GM12878 (cell line): ENCODE measurements around the gene CFAP61. TPM values are rescaled to one million over a fixed set of nuclear protein-coding genes. Genes with fewer than 3 reads are reported as not detected.

Experiments used
- CBX3 ChIP-seq: fragments of 200-600 bp; sonication (generic); IDR thresholded peaks from 2 replicates; pipeline ENCODE4 v1.6.1; 2016; ENCODE audit warnings: low read depth, borderline replicate concordance
- ETV6 ChIP-seq, 2 experiments: fragments of 450-650 bp in 1 of 2; IDR thresholded peaks in 1 of 2; conservative IDR thresholded peaks in 1 of 2; 2 replicates each; pipeline ENCODE4 v1.6.1; 2014; ENCODE audit warnings: antibody characterized with exemption in 1 of 2, borderline replicate concordance in 1 of 2, low read depth in 1 of 2, mild to moderate bottlenecking in 1 of 2, moderate library complexity in 1 of 2
- FOXK2 ChIP-seq: fragments of 450-650 bp; IDR thresholded peaks from 2 replicates; pipeline ENCODE4 v1.6.1; 2017; ENCODE audit warnings: mild to moderate bottlenecking, moderate library complexity
- HCFC1 ChIP-seq: fragments of 150-350 bp; IDR thresholded peaks from 2 replicates; pipeline ENCODE4 v1.6.1; 2014; ENCODE audit warnings: low read length
- MEF2A ChIP-seq: IDR thresholded peaks from 2 replicates; pipeline ENCODE4 v1.6.1; 2011; ENCODE audit warnings: low read depth, mild to moderate bottlenecking, low read length, moderate library complexity; ENCODE audit not compliant: insufficient read depth
- NR2F1 ChIP-seq: fragments of 450-650 bp; conservative IDR thresholded peaks from 2 replicates; pipeline ENCODE4 v1.6.1; 2017; ENCODE audit warnings: mild to moderate bottlenecking
- PAX8 ChIP-seq: fragments of 450-650 bp; IDR thresholded peaks from 2 replicates; pipeline ENCODE4 v1.6.1; 2017; ENCODE audit warnings: mild to moderate bottlenecking, moderate library complexity
- POLR2AphosphoS5 ChIP-seq: IDR thresholded peaks from 2 replicates; pipeline ENCODE4 v1.6.1; 2011; ENCODE audit warnings: mild to moderate bottlenecking, low read length, inconsistent platforms
- TARDBP ChIP-seq: IDR thresholded peaks from 2 replicates; pipeline ENCODE4 v1.6.1; 2016; ENCODE audit warnings: borderline replicate concordance
- YY1 ChIP-seq: IDR thresholded peaks from 2 replicates; pipeline ENCODE4 v1.6.1; 2011; ENCODE audit warnings: low read depth, mild to moderate bottlenecking, low read length
- ZNF274 ChIP-seq: IDR thresholded peaks from one replicate; pipeline ENCODE4 v1.8.0; 2011; ENCODE audit not compliant: insufficient read length, insufficient read depth
- ZNF622 ChIP-seq: fragments of 450-650 bp; IDR thresholded peaks from 2 replicates; pipeline ENCODE4 v1.6.1; 2017; ENCODE audit warnings: mild to moderate bottlenecking, inconsistent platforms
- polyA plus RNA-seq, 11 experiments: library from polyadenylated mRNA; depleted of rRNA in 4 of 11; unstranded in 6 of 11; stranded (reverse) in 5 of 11; fragments of >200 nt; fragmentation: Nextera tagmentation in 4 of 11; fragmentation: Illumina TruSeq in 1 of 11; extraction: Ambion mirVana in 4 of 11; extraction: Trizol in 1 of 11; gene quantifications; 1 replicate in 1 of 11; 2 replicates in 10 of 11; pipeline versions ENCODE4 v1.2.1 to v1.2.3, GENCODE V29; 2011 to 2016; ENCODE audit warnings: inconsistent platforms in 2 of 11, missing spikeins in 2 of 11, low read depth in 1 of 11
- total RNA-seq, 4 experiments: library from RNA; depleted of rRNA in 3 of 4; stranded (reverse); fragments of >200 nt in 3 of 4; fragmentation: Illumina TruSeq in 1 of 4; extraction: Trizol in 1 of 4; gene quantifications; 2 replicates each; pipeline versions ENCODE4 v1.2.1 to v1.2.3, GENCODE V29; 2013 to 2021
- TF ChIP-seq, protein P1 (sequence below): fragments of 450-650 bp; IDR thresholded peaks from 2 replicates; pipeline ENCODE4 v1.6.1; 2017; ENCODE audit warnings: borderline replicate concordance
- TF ChIP-seq, protein P2 (sequence below): fragments of 450-650 bp; conservative IDR thresholded peaks from 2 replicates; pipeline ENCODE4 v1.6.1; 2017; ENCODE audit warnings: mild to moderate bottlenecking, moderate library complexity
- TF ChIP-seq, protein P3 (sequence below): fragments of 450-650 bp; formaldehyde crosslinking; IDR thresholded peaks from 2 replicates; pipeline ENCODE4 v1.4.0; 2020; ENCODE audit warnings: mild to moderate bottlenecking, moderate library complexity
- TF ChIP-seq, protein P4 (sequence below): fragments of 450-650 bp; IDR thresholded peaks from 2 replicates; pipeline ENCODE4 v1.6.1; 2018; ENCODE audit warnings: borderline replicate concordance, mild to moderate bottlenecking; ENCODE audit not compliant: partially characterized antibody
- TF ChIP-seq, protein P5 (sequence below): IDR thresholded peaks from 2 replicates; pipeline ENCODE4 v1.6.1; 2011; ENCODE audit warnings: low read depth, mild to moderate bottlenecking, low read length, moderate library complexity, borderline replicate concordance; ENCODE audit errors: extremely low read depth

The CFAP61 gene
- total and polyA plus RNA-seq, 10 of the 15 experiments (the other 5 are each of a cell fraction or from before 2014, with no cell fraction given), result 0.11 to 0.41 (median 0.24) TPM; not detected in 7

DNA sequence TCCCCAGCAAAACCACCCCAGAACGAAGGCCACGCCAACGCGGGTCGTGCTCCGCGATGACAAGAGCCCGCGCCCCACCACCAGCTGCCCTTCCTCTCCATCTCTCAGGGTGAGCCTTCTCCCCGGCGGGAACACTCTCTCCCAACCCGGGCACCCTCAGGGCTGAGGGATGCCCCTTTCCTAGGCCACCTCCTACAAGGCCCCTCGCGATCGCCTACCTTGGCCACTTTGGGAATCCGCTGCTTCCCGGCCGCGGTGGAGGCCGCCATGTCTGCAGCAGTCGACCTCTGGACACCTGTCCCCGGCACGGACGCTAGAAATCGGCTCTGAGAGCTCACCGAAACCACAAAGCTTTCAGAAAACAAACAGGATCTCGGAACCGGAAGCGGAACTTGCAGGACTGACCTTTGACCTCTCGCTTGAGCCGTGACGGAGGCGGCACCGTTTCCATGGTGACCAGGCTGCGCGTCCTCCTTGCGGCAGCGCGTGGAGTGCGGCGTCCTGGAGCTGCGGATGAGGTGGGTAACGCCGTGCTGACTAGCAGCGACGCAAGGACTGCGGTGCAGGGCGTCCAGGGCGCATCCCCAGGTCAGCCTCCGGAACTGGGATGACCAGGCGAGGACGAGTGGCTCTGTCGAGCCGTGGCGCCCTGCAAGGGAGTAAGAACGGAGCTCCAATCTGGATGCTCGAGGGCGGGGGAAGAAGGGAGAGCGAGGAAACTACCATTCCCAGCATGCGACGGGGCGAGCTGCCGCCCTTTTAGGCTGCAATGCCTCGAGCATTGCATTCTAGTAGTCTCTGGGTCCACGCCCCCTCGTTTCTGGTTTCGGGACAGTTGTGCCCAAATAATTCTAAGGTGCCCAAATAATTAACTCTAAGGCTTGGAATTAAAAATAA lies at the start of gene CFAP61, which contains the start of gene CRNKL1 (continued):
- TF ChIP-seq MEF2A (no peak), ZNF622 (no peak), CBX3 (no peak), HCFC1 (peak; percentile 81), POLR2AphosphoS5 (peak; percentile 88), FOXK2 (peak; percentile 65), TARDBP (no peak), ETV6 (conservative IDR thresholded peaks at IDR 0.05 in 1 of 2, IDR thresholded peaks at IDR 0.05 in 1 of 2; ENCODE audit: borderline replicate concordance in 1 of 2, low read depth in 1 of 2) (peak in 1 of 2 experiments; percentile 55; a peak in 1 of 4 replicates), YY1 (peak; percentile 90), ZNF274 (no peak), PAX8 (no peak), NR2F1 (peak; percentile 97)
- TF ChIP-seq, protein P1, sequence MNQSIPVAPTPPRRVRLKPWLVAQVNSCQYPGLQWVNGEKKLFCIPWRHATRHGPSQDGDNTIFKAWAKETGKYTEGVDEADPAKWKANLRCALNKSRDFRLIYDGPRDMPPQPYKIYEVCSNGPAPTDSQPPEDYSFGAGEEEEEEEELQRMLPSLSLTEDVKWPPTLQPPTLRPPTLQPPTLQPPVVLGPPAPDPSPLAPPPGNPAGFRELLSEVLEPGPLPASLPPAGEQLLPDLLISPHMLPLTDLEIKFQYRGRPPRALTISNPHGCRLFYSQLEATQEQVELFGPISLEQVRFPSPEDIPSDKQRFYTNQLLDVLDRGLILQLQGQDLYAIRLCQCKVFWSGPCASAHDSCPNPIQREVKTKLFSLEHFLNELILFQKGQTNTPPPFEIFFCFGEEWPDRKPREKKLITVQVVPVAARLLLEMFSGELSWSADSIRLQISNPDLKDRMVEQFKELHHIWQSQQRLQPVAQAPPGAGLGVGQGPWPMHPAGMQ, result no peak
- TF ChIP-seq, protein P2, sequence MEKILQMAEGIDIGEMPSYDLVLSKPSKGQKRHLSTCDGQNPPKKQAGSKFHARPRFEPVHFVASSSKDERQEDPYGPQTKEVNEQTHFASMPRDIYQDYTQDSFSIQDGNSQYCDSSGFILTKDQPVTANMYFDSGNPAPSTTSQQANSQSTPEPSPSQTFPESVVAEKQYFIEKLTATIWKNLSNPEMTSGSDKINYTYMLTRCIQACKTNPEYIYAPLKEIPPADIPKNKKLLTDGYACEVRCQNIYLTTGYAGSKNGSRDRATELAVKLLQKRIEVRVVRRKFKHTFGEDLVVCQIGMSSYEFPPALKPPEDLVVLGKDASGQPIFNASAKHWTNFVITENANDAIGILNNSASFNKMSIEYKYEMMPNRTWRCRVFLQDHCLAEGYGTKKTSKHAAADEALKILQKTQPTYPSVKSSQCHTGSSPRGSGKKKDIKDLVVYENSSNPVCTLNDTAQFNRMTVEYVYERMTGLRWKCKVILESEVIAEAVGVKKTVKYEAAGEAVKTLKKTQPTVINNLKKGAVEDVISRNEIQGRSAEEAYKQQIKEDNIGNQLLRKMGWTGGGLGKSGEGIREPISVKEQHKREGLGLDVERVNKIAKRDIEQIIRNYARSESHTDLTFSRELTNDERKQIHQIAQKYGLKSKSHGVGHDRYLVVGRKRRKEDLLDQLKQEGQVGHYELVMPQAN, result peak; percentile 100
- TF ChIP-seq, protein P3, sequence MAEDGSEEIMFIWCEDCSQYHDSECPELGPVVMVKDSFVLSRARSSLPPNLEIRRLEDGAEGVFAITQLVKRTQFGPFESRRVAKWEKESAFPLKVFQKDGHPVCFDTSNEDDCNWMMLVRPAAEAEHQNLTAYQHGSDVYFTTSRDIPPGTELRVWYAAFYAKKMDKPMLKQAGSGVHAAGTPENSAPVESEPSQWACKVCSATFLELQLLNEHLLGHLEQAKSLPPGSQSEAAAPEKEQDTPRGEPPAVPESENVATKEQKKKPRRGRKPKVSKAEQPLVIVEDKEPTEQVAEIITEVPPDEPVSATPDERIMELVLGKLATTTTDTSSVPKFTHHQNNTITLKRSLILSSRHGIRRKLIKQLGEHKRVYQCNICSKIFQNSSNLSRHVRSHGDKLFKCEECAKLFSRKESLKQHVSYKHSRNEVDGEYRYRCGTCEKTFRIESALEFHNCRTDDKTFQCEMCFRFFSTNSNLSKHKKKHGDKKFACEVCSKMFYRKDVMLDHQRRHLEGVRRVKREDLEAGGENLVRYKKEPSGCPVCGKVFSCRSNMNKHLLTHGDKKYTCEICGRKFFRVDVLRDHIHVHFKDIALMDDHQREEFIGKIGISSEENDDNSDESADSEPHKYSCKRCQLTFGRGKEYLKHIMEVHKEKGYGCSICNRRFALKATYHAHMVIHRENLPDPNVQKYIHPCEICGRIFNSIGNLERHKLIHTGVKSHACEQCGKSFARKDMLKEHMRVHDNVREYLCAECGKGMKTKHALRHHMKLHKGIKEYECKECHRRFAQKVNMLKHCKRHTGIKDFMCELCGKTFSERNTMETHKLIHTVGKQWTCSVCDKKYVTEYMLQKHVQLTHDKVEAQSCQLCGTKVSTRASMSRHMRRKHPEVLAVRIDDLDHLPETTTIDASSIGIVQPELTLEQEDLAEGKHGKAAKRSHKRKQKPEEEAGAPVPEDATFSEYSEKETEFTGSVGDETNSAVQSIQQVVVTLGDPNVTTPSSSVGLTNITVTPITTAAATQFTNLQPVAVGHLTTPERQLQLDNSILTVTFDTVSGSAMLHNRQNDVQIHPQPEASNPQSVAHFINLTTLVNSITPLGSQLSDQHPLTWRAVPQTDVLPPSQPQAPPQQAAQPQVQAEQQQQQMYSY (CRISPR knock-in tag), result no peak
- TF ChIP-seq, protein P4, sequence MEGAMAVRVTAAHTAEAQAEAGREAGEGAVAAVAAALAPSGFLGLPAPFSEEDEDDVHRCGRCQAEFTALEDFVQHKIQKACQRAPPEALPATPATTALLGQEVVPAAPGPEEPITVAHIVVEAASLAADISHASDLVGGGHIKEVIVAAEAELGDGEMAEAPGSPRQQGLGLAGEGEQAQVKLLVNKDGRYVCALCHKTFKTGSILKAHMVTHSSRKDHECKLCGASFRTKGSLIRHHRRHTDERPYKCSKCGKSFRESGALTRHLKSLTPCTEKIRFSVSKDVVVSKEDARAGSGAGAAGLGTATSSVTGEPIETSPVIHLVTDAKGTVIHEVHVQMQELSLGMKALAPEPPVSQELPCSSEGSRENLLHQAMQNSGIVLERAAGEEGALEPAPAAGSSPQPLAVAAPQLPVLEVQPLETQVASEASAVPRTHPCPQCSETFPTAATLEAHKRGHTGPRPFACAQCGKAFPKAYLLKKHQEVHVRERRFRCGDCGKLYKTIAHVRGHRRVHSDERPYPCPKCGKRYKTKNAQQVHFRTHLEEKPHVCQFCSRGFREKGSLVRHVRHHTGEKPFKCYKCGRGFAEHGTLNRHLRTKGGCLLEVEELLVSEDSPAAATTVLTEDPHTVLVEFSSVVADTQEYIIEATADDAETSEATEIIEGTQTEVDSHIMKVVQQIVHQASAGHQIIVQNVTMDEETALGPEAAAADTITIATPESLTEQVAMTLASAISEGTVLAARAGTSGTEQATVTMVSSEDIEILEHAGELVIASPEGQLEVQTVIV, result peak; percentile 84
- TF ChIP-seq, protein P5, sequence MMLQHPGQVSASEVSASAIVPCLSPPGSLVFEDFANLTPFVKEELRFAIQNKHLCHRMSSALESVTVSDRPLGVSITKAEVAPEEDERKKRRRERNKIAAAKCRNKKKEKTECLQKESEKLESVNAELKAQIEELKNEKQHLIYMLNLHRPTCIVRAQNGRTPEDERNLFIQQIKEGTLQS, result no peak
